ENCODE measurements around the gene NUDT9.
"Not testable (repeated sequence)": the region's sequence is repeated elsewhere in the genome, so short reads cannot be mapped to it uniquely, and the experiment has no call there.

NUDT9 gene

GRCh38 chr4:87410157-87410556, 12.2 kb upstream of the NUDT9 start:
- no peak for DNase-seq

GRCh38 chr4:87410679-87411078, 11.7 kb upstream of the NUDT9 start:
- no peak for DNase-seq

- no peak for DNase-seq
Measured at GRCh38 chr4:87414816-87415215, 7.6 kb upstream of the NUDT9 start.

GRCh38 chr4:87416965-87417364, 5.4 kb upstream of the NUDT9 start:
- DNase-seq = no peak

GRCh38 chr4:87418410-87418809, 4.0 kb upstream of the NUDT9 start:
- not testable (repeated sequence) for DNase-seq

- no peak for DNase-seq
Measured at GRCh38 chr4:87419578-87420249, 2.7 kb upstream of the NUDT9 start.

GRCh38 chr4:87420276-87420830, 2.0 kb upstream of the NUDT9 start:
- DNase-seq = no peak

GRCh38 chr4:87423317-87424098, 1.1 kb downstream of the NUDT9 start:
- no peak for DNase-seq

GRCh38 chr4:87424099-87424543, 1.7 kb downstream of the NUDT9 start:
- not testable (repeated sequence) for DNase-seq

- DNase-seq = no peak
Measured at GRCh38 chr4:87425711-87426110, 3.3 kb downstream of the NUDT9 start.

GRCh38 chr4:87426865-87427517, 4.6 kb downstream of the NUDT9 start:
- DNase-seq = no peak

GRCh38 chr4:87427518-87427868, 5.1 kb downstream of the NUDT9 start:
- no peak for DNase-seq

GRCh38 chr4:87428979-87429378, 6.6 kb downstream of the NUDT9 start:
- DNase-seq = no peak

GRCh38 chr4:87430038-87430437, 7.7 kb downstream of the NUDT9 start:
- no peak for DNase-seq

- DNase-seq = no peak
Measured at GRCh38 chr4:87433342-87433741, 11.0 kb downstream of the NUDT9 start.

GRCh38 chr4:87442889-87443288, 20.5 kb downstream of the NUDT9 start:
- DNase-seq = no peak

GRCh38 chr4:87444741-87445140, 22.4 kb downstream of the NUDT9 start:
- no peak for DNase-seq

GRCh38 chr4:87445964-87446363, 23.6 kb downstream of the NUDT9 start:
- no peak for DNase-seq

GRCh38 chr4:87446375-87446774, 24.0 kb downstream of the NUDT9 start:
- DNase-seq = not testable (repeated sequence)

GRCh38 chr4:87451537-87451936, 29.2 kb downstream of the NUDT9 start:
- DNase-seq = no peak

GRCh38 chr4:87458913-87459312, 36.5 kb downstream of the NUDT9 start:
- DNase-seq = no peak

- no peak for DNase-seq
Measured at GRCh38 chr4:87461281-87461700, 38.9 kb downstream of the NUDT9 start.

- DNase-seq = no peak
Measured at GRCh38 chr4:87462102-87462501, 39.7 kb downstream of the NUDT9 start.

Data from central memory CD4-positive, alpha-beta T cell (primary cell).